Trophoblast cell (in vitro differentiated cells and primary cell): ENCODE measurements around the gene THBS2.
"Not testable (repeated sequence)": the region's sequence is repeated elsewhere in the genome, so short reads cannot be mapped to it uniquely, and the experiment has no call there.

Experiments used
- DNase-seq, 2 donors: peaks; one replicate each; pipeline ENCODE4 v3.0.0-alpha.2; 2016
- H2AFZ ChIP-seq: 2 replicates; pipeline ENCODE4 v1.6.1; 2013; ENCODE audit warnings: low read length, moderate library complexity, mild to moderate bottlenecking; ENCODE audit not compliant: insufficient read depth, poor library complexity
- H2AK5ac ChIP-seq: 2 replicates; pipeline ENCODE4 v1.6.1; 2013; ENCODE audit warnings: mild to moderate bottlenecking, low read length
- H2BK120ac ChIP-seq: 2 replicates; pipeline ENCODE4 v1.6.1; 2013; ENCODE audit warnings: low read length, mild to moderate bottlenecking, moderate library complexity; ENCODE audit not compliant: insufficient read depth, poor library complexity
- H2BK12ac ChIP-seq: 2 replicates; pipeline ENCODE4 v1.6.1; 2013; ENCODE audit warnings: mild to moderate bottlenecking, low read length, moderate library complexity
- H2BK5ac ChIP-seq: 2 replicates; pipeline ENCODE4 v1.6.1; 2013; ENCODE audit warnings: low read length, low read depth, moderate library complexity, mild to moderate bottlenecking; ENCODE audit not compliant: poor library complexity
- H3K14ac ChIP-seq: 2 replicates; pipeline ENCODE4 v1.6.1; 2013; ENCODE audit warnings: mild to moderate bottlenecking, low read length
- H3K18ac ChIP-seq: 2 replicates; pipeline ENCODE4 v1.6.1; 2013; ENCODE audit warnings: mild to moderate bottlenecking, low read length
- H3K23ac ChIP-seq: 2 replicates; pipeline ENCODE4 v1.6.1; 2013; ENCODE audit warnings: low read length
- H3K27ac ChIP-seq: 2 replicates; pipeline ENCODE4 v1.5.1; 2013; ENCODE audit warnings: low read depth, mild to moderate bottlenecking, inconsistent platforms, low read length, moderate library complexity
- H3K27me3 ChIP-seq: 2 replicates; pipeline ENCODE4 v1.6.1; 2013; ENCODE audit warnings: inconsistent platforms, mild to moderate bottlenecking, low read length, moderate library complexity; ENCODE audit not compliant: insufficient read depth
- H3K36me3 ChIP-seq, 2 experiments: 1 replicate in 1 of 2; 2 replicates in 1 of 2; pipeline ENCODE4 v1.6.1; 2013; ENCODE audit warnings: low read length in 2 of 2, mild to moderate bottlenecking in 2 of 2, moderate library complexity in 1 of 2; ENCODE audit not compliant: insufficient read depth in 2 of 2, control insufficient read depth in 1 of 2
- H3K4ac ChIP-seq: 2 replicates; pipeline ENCODE4 v1.6.1; 2013; ENCODE audit warnings: low read depth, mild to moderate bottlenecking, low read length, moderate library complexity
- H3K4me1 ChIP-seq, 2 experiments: 1 replicate in 1 of 2; 2 replicates in 1 of 2; pipeline ENCODE4 v1.6.1; 2013; ENCODE audit warnings: low read length in 2 of 2, mild to moderate bottlenecking in 2 of 2, moderate library complexity in 1 of 2; ENCODE audit not compliant: insufficient read depth in 2 of 2, control insufficient read depth in 1 of 2
- H3K4me2 ChIP-seq: 2 replicates; pipeline ENCODE4 v1.6.1; 2013; ENCODE audit warnings: inconsistent platforms, mild to moderate bottlenecking, low read length, moderate library complexity
- H3K4me3 ChIP-seq: 2 replicates; pipeline ENCODE4 v1.5.1; 2013; ENCODE audit warnings: mild to moderate bottlenecking, low read depth, low read length, inconsistent platforms
- H3K79me1 ChIP-seq: one replicate; pipeline ENCODE4 v1.6.1; 2013; ENCODE audit warnings: low read length
- H3K79me2 ChIP-seq: 2 replicates; pipeline ENCODE4 v1.6.1; 2013; ENCODE audit warnings: low read length, mild to moderate bottlenecking; ENCODE audit not compliant: control insufficient read depth, insufficient read depth, poor library complexity
- H3K9ac ChIP-seq: 2 replicates; pipeline ENCODE4 v1.6.1; 2013; ENCODE audit warnings: mild to moderate bottlenecking, low read length
- H3K9me3 ChIP-seq: 2 replicates; pipeline ENCODE4 v1.6.1; 2013; ENCODE audit warnings: low read depth, mild to moderate bottlenecking, control low read depth, inconsistent platforms, low read length; ENCODE audit not compliant: insufficient read depth
- H4K12ac ChIP-seq: 2 replicates; pipeline ENCODE4 v1.6.1; 2013; ENCODE audit warnings: low read depth, mild to moderate bottlenecking, low read length, moderate library complexity
- H4K8ac ChIP-seq: 2 replicates; pipeline ENCODE4 v1.6.1; 2013; ENCODE audit warnings: low read depth, mild to moderate bottlenecking, low read length, moderate library complexity
- H4K91ac ChIP-seq: one replicate; pipeline ENCODE4 v1.6.1; 2013; ENCODE audit warnings: low read depth, mild to moderate bottlenecking, low read length, moderate library complexity
- WGBS: extraction: QIAGEN DNeasy Blood & Tissue Kit; methylation state at CpG from one replicate; pipeline ENCODE4 v1.1.7; 2013; ENCODE audit warnings: missing lambda C conversion rate; ENCODE audit not compliant: insufficient read length, insufficient coverage; ENCODE audit errors: extremely low coverage; 5-methylcytosine and 5-hydroxymethylcytosine counted together

THBS2 gene

DNA sequence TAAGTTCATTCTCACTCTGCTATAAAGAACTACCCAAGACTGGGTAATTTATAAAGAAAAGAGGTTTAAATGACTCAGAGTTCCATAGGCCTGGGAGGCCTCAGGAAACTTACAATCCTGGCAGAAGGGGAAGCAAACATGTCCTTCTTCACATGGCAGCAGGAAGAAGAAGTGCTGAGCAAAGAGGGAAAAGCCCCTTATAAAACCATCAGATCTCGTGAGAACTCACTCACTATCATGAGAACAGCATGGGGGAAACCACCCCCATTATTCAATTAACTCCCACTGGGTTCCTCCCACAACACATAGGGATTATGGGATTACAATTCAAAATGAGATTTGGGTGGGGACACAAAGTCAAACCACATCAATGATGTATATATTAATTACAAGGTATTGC lies 45.0 kb upstream of the THBS2 start:
- WGBS: no CpG with 5 or more reads among the region's 1 CpG
- not testable (repeated sequence) for H2AFZ ChIP-seq, H3K36me3 ChIP-seq, H3K4me1 ChIP-seq, H3K4me2 ChIP-seq, H2BK120ac ChIP-seq, H3K4me3 ChIP-seq, DNase-seq, H4K91ac ChIP-seq, H3K79me2 ChIP-seq, H2AK5ac ChIP-seq, H3K27me3 ChIP-seq, H2BK5ac ChIP-seq, H3K23ac ChIP-seq, H3K9me3 ChIP-seq, H4K8ac ChIP-seq, H3K79me1 ChIP-seq, H2BK12ac ChIP-seq, H4K12ac ChIP-seq, H3K4ac ChIP-seq, H3K14ac ChIP-seq, H3K18ac ChIP-seq, H3K9ac ChIP-seq, H3K27ac ChIP-seq

DNA sequence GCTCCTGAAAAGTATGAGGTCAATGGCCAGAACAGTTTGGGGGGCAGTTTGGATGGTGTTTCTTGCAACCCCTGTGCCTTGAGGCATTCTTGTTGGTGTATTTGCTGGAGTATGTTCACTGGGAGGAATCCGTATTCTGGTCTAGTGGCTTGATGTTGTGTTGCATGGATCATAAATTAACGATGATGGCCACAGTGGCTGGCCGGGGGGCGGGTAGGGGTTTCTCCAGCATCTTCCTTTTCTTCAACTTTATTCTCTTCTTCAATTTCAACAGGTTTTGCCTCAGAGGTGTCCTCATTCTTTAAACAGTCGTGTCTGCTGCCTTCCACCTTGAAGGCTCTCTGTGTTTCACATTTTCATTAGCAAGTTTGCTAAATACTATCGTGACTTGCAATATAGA lies 43.0 kb upstream of the THBS2 start:
- Histone ChIP-seq H3K27ac (no peak overlapping the region), H3K23ac (no peak overlapping the region)
- WGBS: no CpG with 5 or more reads among the region's 6 CpGs

DNA sequence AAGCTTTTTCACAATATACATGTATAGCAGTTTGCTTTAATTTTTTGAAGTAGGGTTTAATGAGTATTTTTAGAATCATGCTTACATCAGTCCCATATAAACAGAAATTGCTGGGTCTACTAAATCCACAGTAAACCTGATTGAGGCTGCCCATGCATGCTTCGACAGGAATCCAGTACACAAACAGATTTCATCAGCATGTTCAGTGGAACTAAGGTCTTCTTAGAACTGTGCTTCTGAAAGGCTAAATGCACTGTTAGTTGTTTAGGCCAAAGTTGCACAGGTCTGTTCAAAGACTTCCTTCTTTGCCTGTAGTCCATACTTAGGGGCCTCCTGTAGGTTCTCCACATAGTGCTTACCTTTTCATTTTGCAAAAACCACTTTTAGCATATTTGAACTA lies 42.5 kb upstream of the THBS2 start:
- H2AFZ ChIP-seq: no peak overlapping the region
- no peak overlapping the region for H3K27ac ChIP-seq
- H2AK5ac ChIP-seq: no peak overlapping the region
- H3K9ac ChIP-seq: no peak overlapping the region
- no peak overlapping the region for H2BK120ac ChIP-seq
- H4K91ac ChIP-seq: no peak overlapping the region
- H3K4me1 ChIP-seq: peaks cover 3 to 4% of the 10 kb centered on the region in 2 experiments
- no peaks in the 10 kb centered on the region for H3K36me3 ChIP-seq
- no peak overlapping the region for H2BK5ac ChIP-seq
- no CpG with 5 or more reads among the region's 1 CpG for WGBS
- H4K12ac ChIP-seq: no peak overlapping the region
- no peaks in the 10 kb centered on the region for H3K79me1 ChIP-seq
- no peaks in the 10 kb centered on the region for H3K27me3 ChIP-seq
- H3K18ac ChIP-seq: no peak overlapping the region
- no peak overlapping the region for H4K8ac ChIP-seq
- H3K14ac ChIP-seq: no peak overlapping the region
- no peak overlapping the region for H3K4me3 ChIP-seq
- no peak overlapping the region for H3K4me2 ChIP-seq
- no peak overlapping the region for H2BK12ac ChIP-seq
- H3K4ac ChIP-seq: no peak overlapping the region
- H3K9me3 ChIP-seq: no peaks in the 10 kb centered on the region
- no peaks in the 10 kb centered on the region for H3K79me2 ChIP-seq
- DNase-seq: no peak
- no peak overlapping the region for H3K23ac ChIP-seq

More for the DNA sequence above, 43.0 kb upstream of the THBS2 start:
- Histone ChIP-seq H3K27me3 (no peaks in the 10 kb centered on the region), H3K9me3 (no peaks in the 10 kb centered on the region), H3K79me1 (no peaks in the 10 kb centered on the region), H3K4me2 (no peak overlapping the region), H4K12ac (no peak overlapping the region), H3K4me3 (no peak overlapping the region), H3K4me1 (peaks cover 3 to 4% of the 10 kb centered on the region in 2 experiments), H2BK5ac (no peak overlapping the region), H2BK12ac (no peak overlapping the region), H2AK5ac (no peak overlapping the region), H4K8ac (no peak overlapping the region), H3K14ac (no peak overlapping the region), H2AFZ (no peak overlapping the region), H4K91ac (no peak overlapping the region), H2BK120ac (no peak overlapping the region), H3K9ac (no peak overlapping the region), H3K18ac (no peak overlapping the region), H3K36me3 (no peaks in the 10 kb centered on the region), H3K79me2 (no peaks in the 10 kb centered on the region), H3K4ac (no peak overlapping the region)
- DNase-seq: no peak

DNA sequence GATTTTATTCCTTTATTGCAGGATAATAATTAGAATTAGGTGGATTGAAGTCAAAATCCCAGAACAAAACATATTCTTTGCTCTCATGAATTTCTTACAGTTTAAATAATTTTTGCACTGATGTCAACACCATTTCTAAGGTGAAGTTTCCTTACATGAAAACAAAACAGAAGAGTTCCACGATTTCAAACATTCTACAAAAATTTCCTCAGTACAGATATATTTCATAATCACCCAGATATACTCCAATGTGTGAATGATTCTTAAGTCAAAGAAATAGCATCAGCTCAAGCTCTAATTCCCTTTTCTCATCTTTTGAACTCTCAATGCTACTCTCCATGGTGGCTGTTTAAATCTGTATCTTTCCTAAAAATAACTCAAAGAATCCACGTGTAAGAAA lies 39.5 kb upstream of the THBS2 start:
- H3K14ac ChIP-seq: no peak overlapping the region
- H3K79me2 ChIP-seq: no peaks in the 10 kb centered on the region
- no peak overlapping the region for H4K8ac ChIP-seq
- no CpG with 5 or more reads among the region's 2 CpGs for WGBS
- H3K18ac ChIP-seq: no peak overlapping the region
- no peak overlapping the region for H3K4me2 ChIP-seq
- no peak overlapping the region for H3K4ac ChIP-seq
- no peak overlapping the region for H3K23ac ChIP-seq
- H2BK120ac ChIP-seq: no peak overlapping the region
- no peak for DNase-seq
- no peak overlapping the region for H2AFZ ChIP-seq
- H3K9me3 ChIP-seq: peaks cover 2% of the 10 kb centered on the region
- H3K27ac ChIP-seq: no peak overlapping the region
- H4K12ac ChIP-seq: no peak overlapping the region
- no peaks in the 10 kb centered on the region for H3K36me3 ChIP-seq
- H3K4me1 ChIP-seq: peaks cover 3 to 4% of the 10 kb centered on the region in 2 experiments
- no peak overlapping the region for H3K9ac ChIP-seq
- H2BK5ac ChIP-seq: no peak overlapping the region
- no peak overlapping the region for H2BK12ac ChIP-seq
- H4K91ac ChIP-seq: no peak overlapping the region
- H2AK5ac ChIP-seq: no peak overlapping the region
- no peaks in the 10 kb centered on the region for H3K79me1 ChIP-seq
- no peak overlapping the region for H3K4me3 ChIP-seq
- H3K27me3 ChIP-seq: no peaks in the 10 kb centered on the region
